IPS DF 6.9 (cell line): ENCODE measurements around the gene PLD4.
"Not testable (repeated sequence)": the region's sequence is repeated elsewhere in the genome, so short reads cannot be mapped to it uniquely, and the experiment has no call there.

Experiments
- DNase-seq: peaks from one replicate; pipeline ENCODE4 v3.0.0-alpha.2; 2013; ENCODE audit warnings: low read depth, low spot score
- H3K27ac ChIP-seq: one replicate; pipeline ENCODE4 v1.5.1; 2013; ENCODE audit warnings: low read length, control low read depth
- H3K27me3 ChIP-seq: 2 replicates; pipeline ENCODE4 v1.6.1; 2013; ENCODE audit warnings: mild to moderate bottlenecking, low read length; ENCODE audit not compliant: control insufficient read depth, insufficient read depth
- H3K36me3 ChIP-seq: 2 replicates; pipeline ENCODE4 v1.6.1; 2013; ENCODE audit warnings: low read length; ENCODE audit not compliant: control insufficient read depth, insufficient read depth
- H3K4me1 ChIP-seq: 2 replicates; pipeline ENCODE4 v1.6.1; 2013; ENCODE audit warnings: low read length; ENCODE audit not compliant: control insufficient read depth, insufficient read depth
- H3K4me3 ChIP-seq: 2 replicates; pipeline ENCODE4 v1.5.1; 2013; ENCODE audit warnings: mild to moderate bottlenecking, low read length
- H3K9me3 ChIP-seq: 2 replicates; pipeline ENCODE4 v1.6.1; 2013; ENCODE audit warnings: low read length, inconsistent platforms; ENCODE audit not compliant: control insufficient read depth, insufficient read depth
- WGBS: extraction: QIAGEN DNeasy Blood & Tissue Kit; methylation state at CpG from one replicate; pipeline ENCODE4 v1.1.7; 2013; ENCODE audit warnings: mixed read lengths, missing lambda C conversion rate; ENCODE audit not compliant: insufficient read length, insufficient coverage; 5-methylcytosine and 5-hydroxymethylcytosine counted together

PLD4 gene

DNA sequence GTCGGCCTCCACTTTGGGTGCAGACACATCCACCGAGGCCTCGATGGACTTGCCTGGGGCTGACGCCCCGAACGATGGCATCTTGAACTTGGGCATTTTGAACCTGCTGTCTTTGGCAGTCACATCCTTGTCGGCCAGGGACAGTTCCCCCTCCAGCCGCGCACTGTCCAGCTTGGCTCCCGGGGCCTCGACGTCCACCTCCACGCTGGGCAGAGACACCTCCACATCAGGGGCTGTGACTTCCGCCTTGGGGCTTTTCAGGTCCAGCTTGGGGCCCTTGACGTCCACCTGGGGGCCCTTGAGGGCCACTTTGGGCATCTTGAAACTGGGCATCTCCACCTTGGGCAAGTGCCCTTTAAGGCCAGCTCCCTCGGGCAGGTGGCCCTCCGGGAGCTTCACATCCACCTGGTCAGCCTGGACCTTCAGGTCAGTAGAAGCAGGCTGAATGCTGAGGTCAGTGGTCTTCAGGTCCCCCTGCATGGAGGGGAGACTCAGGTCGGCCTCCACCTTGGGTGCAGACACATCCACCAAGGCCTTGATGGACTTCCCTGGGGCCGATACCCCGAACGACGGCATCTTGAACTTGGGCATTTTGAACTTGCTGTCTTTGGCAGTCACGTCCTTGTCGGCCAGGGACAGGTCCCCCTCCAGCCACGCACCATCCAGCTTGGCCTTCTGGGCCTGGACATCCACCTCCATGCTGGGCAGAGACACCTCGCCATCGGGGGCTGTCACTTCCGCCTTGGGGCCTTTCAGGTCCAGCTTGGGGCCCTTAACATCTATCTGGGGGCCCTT lies 27.4 kb downstream of the PLD4 start:
- not testable (repeated sequence) for H3K36me3 ChIP-seq, H3K27ac ChIP-seq, DNase-seq, H3K4me1 ChIP-seq, H3K27me3 ChIP-seq, H3K4me3 ChIP-seq, H3K9me3 ChIP-seq
- no CpG with 5 or more reads among the region's 28 CpGs for WGBS

DNA sequence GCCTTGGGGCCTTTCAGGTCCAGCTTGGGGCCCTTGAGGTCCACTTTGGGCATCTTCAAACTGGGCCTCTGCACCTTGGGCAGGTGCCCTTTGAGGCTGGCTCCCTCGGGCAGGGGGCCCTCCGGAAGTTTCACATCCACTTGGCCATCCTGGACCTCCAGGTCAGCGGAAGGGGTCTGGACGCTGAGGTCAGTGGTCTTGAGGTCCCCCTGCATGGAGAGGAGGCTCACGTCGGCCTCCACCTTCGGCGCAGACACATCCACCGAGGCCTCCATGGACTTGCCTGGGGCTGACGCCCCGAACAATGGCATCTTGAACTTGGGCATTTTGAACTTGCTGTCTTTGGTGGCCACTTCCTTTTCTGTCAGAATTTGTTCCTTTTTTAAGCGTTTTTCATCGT lies 28.4 kb downstream of the PLD4 start:
- H3K4me1 ChIP-seq = no peaks in the 10 kb centered on the region
- H3K9me3 ChIP-seq = peaks cover 1% of the 10 kb centered on the region; the same call in 1 of the 2 replicates
- H3K4me3 ChIP-seq = no peak overlapping the region
- WGBS = no CpG with 5 or more reads among the region's 13 CpGs
- H3K27me3 ChIP-seq = no peaks in the 10 kb centered on the region
- H3K36me3 ChIP-seq = no peaks in the 10 kb centered on the region
- no peak for DNase-seq
- H3K27ac ChIP-seq = no peak overlapping the region

DNA sequence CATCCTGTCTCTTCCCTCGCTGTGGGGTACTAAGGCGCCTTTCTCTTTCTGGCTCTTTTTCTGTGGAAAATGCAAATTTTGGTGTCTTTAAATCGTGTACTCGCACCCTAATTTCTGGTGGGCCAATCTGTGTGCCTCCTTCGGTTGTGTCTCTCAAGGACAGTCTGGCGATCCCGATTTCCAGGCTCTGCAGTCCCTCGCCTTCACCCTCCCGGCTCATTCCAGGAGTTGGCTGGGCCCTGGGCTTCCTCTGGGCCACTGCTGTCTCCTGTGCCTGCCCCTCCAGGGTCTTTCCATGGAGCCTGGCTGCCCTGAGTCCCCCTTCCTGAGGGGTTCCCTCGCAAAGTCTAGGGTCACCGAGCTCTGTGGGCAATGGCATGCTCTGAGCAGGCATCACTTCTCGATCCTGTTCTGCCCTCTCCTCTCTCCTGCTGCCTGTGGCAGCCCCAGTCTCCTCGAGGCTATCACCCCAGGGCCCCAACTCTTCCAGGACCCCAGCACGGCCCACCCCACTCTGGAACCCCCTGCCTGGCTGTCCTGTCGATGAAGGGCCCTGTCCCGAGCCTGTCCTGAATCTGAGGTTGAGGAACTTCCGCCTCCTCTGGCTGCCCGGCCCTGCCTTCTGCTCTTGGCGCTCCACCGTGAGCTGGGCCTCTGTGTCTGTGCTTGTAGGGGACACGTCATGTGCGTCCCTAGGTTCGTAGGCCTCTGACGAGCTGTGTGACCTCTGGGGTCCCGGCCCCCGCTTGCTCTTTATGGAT lies 29.4 kb downstream of the PLD4 start:
- no peaks in the 10 kb centered on the region for H3K36me3 ChIP-seq
- no peak overlapping the region for H3K27ac ChIP-seq
- H3K27me3 ChIP-seq = no peaks in the 10 kb centered on the region
- no peak for DNase-seq
- H3K4me3 ChIP-seq = no peak overlapping the region
- H3K9me3 ChIP-seq = no peaks in the 10 kb centered on the region
- no peaks in the 10 kb centered on the region for H3K4me1 ChIP-seq
- no CpG with 5 or more reads among the region's 26 CpGs for WGBS

DNA sequence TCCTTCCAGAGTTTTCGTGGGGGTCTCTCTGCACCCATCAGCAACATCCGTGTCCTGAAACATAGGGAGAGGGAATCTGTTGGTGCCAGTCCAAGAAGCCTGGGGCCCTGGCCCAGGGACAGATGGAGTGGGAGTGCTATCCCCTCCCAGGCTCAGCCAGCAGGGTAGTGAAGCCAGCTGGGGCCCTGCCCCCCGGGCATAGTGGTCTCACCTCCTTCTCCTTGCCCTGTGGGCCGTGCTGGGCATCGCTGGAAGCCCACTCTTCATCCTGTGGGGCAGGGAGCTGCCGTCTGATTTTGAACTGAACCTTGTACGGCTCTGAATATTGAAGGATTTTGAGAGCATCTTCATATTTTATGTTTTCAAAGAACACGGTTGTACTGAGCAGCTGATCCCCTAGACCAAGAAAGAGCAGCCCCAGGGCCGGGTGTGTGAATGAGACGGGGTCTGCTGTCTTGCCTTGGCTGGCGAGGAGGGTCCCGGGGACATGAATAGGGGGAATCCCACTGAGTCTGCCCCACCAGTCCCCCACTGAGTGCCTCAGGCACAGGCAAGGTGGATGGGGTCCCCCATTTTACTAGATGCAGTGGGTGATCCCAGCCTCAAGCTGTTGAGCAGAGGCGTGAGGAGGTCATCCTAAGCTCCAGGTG lies 30.2 kb downstream of the PLD4 start:
- Histone ChIP-seq H3K27ac (no peak overlapping the region), H3K36me3 (no peaks in the 10 kb centered on the region), H3K4me1 (no peaks in the 10 kb centered on the region), H3K27me3 (no peaks in the 10 kb centered on the region), H3K4me3 (no peak overlapping the region), H3K9me3 (no peaks in the 10 kb centered on the region)
- no peak for DNase-seq
- no CpG with 5 or more reads among the region's 13 CpGs for WGBS

DNA sequence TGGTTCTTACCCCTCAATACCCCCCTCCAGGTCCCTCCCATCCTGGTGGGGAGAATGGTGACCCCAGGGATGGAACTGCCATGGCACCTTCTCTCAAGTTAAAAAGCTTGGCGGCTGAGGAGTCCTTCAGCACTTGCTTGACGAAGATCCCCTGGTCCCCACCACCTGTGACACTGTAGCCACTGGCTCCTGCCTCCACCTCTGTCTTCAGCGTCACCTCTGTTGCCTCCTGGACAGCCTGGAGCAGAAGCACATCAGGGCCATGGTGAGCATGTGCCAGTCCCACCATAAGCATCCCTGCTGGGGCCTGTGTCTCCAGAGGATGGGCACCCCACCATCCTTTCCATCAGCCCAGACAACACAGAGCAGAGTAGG lies 30.7 kb downstream of the PLD4 start:
- Histone ChIP-seq H3K27me3 (no peaks in the 10 kb centered on the region), H3K9me3 (no peaks in the 10 kb centered on the region), H3K27ac (no peak overlapping the region), H3K36me3 (no peaks in the 10 kb centered on the region), H3K4me1 (no peaks in the 10 kb centered on the region), H3K4me3 (no peak overlapping the region)
- DNase-seq = no peak
- WGBS = no CpG with 5 or more reads among the region's 3 CpGs

DNA sequence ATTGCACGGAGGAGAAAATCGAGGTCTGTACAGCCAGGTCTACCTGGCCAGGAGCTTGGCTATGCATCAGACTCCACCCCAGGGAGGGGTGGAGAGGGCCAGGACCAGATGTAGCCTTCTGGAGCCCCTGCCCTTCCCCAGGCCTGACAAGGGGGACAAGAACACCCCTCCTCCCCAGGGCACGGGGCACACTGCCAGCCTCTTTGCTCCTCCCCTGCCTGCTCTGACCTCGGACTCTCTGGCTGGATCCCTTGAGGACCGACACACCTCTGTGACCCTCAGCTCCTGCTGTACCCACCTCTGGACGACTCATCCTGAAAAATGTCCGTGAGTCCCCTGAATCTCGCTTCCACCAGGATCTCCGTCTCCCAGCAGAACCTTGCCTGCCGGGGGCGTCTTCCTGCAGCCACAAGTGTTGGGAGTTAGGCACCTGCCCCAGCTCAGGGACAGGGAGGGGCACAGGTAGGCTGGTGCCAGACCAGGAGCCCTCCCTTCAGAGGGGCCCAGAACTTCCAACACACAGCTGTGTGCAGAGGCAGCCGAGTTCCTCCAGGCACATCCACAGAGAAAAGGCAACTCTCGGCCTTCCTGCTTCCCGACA lies 31.7 kb downstream of the PLD4 start:
- no peak overlapping the region for H3K4me3 ChIP-seq
- no peak for DNase-seq
- no CpG with 5 or more reads among the region's 14 CpGs for WGBS
- H3K27ac ChIP-seq = no peak overlapping the region
- H3K36me3 ChIP-seq = no peaks in the 10 kb centered on the region
- H3K27me3 ChIP-seq = no peaks in the 10 kb centered on the region
- no peaks in the 10 kb centered on the region for H3K9me3 ChIP-seq
- no peaks in the 10 kb centered on the region for H3K4me1 ChIP-seq

DNA sequence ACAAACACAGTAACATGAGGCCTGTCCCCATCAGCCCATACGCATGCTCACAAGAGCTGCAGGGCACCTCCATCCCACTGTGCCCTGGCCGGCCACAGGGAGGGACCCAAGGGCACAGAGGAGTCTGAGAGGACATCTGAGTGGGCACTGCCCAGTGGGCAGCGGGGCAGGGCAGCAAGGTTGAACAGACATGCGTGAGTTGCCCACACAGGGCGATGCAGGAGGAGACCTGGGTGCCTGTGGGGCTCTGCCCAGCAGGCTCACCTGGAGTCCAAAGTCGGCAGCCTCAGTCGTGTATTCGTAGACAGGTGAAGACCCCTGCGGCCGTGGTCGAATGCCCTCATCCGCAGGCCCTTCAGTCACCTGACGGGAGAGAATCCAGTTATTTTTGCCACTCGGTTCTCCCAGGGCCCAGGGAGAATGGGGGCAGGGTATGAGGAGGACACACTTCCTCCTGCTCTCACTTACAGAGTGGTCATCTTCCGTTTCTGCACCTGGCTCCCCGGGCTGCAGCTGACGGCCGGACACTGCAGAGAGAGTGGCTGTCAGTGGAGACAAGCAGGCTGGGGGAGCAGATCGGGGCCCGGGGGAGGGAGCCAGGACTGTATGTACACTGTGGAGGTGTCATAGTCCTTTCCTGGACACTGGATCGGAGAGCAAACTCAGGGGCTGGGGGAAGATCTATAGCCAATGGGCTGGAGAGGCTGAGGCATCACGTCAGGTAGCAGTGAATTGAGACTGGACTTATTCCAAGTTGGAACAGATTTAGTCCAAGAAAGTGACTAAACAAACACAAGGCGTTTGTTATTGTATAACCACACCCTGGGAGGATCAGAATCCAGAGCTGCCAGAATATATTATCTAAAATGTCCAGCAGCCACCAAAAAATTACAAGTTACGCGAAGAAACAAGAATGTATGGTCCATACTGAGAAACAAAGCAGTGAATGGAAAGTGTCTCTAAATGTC lies 32.8 kb downstream of the PLD4 start:
- no CpG with 5 or more reads among the region's 25 CpGs for WGBS
- Histone ChIP-seq H3K4me1 (no peaks in the 10 kb centered on the region), H3K4me3 (no peak overlapping the region), H3K27ac (no peak overlapping the region), H3K9me3 (no peaks in the 10 kb centered on the region), H3K27me3 (no peaks in the 10 kb centered on the region), H3K36me3 (no peaks in the 10 kb centered on the region)
- DNase-seq = no peak

DNA sequence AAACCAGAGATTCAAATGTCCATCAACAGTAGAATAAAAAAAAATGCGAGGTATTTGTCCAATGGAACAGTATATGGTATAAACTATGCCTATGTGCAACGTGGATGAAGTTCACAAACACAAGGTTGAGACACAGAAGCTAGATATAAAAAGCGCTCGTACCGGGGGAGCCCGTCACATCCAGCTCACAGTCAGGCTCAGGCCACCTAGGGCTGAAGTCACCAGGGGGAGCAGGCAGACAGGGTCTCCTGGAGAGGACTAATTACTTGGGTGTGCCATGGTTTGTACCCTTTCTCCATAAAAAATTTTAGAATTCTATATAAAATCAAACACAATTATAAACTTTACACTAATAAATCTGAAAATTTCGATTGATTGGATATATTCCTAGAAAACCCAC lies 39.9 kb downstream of the PLD4 start:
- no peaks in the 10 kb centered on the region for H3K9me3 ChIP-seq
- DNase-seq = no peak
- peaks cover 10% of the 10 kb centered on the region for H3K4me1 ChIP-seq
- no peak overlapping the region for H3K4me3 ChIP-seq
- H3K36me3 ChIP-seq = no peaks in the 10 kb centered on the region
- no peaks in the 10 kb centered on the region for H3K27me3 ChIP-seq
- WGBS = 100% methylated on average over 1 of the region's 7 CpGs
- H3K27ac ChIP-seq = no peak overlapping the region

DNA sequence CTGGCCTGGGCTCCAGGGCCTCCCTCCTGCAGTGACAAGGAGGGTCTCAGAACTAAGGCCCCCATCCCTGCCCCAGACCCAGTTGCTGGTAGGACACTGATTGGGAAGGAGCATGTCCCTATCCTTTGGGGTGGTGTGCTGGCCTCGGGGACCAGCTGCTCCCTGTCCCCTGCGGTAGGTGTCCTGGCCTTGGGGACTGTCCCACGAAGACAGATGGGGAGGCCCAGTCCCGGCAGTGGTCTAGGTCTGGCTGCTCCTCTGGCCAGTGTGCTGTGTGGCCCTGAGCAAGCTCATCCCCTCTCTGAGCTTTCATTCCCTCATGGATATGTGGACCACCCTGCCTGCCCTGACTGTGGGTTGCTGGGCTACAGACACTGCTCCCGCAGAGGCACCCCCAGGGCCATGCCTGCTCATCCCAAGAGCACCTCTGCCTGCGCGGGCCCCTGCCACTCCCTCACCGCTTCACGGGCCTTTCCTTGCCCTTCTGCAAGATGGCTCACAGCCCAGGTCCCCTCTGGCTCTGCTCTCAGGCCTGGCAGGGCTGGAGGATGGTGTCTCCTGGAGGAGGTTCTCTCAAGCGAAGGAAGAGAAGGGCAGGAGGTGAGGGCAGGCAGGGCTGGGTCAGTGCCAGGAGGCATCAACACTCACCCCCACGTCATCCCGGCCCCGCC lies 41.0 kb downstream of the PLD4 start:
- Histone ChIP-seq H3K4me1 (peaks cover 13% of the 10 kb centered on the region), H3K27me3 (no peaks in the 10 kb centered on the region), H3K27ac (no peak overlapping the region), H3K36me3 (no peaks in the 10 kb centered on the region), H3K9me3 (no peaks in the 10 kb centered on the region), H3K4me3 (no peak overlapping the region)
- no CpG with 5 or more reads among the region's 13 CpGs for WGBS
- no peak for DNase-seq
